NCI-H2029 treated with DMSO at 0.1 percent for 48 hours (cell line): ENCODE data around the gene SIK2.

Experiments
- DNase-seq: peaks from one replicate; lab custom pipeline; 2025; lab: John Stamatoyannopoulos, UW

The SIK2 gene

DNA sequence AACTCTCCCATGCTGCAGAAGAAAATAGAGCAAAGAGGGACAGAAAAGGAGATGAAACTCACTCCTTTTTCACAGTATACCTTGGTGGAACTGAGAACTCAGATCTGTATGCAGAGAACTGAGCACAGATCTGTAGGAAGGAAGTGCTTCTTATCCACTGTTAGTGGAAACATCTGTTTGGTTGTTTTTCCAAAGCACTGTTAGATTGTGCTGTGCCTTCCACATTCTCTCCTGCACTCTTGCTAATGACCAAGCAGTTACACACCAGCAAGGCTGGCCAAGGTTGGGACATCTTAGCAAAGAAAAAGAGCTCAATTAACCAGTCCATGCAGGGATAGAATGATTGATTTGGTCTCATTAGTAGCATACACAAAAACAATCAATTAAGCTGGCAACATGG, 20.1 kb upstream of the SIK2 start:
- no peak for DNase-seq

DNA sequence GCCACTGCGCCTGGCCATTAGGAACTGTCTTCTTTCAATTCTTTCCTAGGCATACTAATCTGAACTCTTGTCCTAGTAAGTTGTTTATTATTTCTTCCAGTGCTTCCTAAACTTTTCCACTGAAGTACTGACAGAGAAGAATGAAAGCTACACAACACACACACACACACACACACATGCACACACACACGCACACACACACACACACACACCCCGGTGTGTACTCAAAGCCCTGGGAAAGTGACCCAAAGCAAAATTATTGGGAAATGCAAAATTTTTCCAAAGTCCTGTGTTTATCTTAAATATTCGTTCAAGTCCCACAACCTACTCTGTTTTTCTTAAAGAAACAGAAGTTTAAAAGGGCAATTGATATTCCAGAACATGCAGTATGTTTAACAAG, 19.4 kb upstream of the SIK2 start:
- DNase-seq = no peak

DNA sequence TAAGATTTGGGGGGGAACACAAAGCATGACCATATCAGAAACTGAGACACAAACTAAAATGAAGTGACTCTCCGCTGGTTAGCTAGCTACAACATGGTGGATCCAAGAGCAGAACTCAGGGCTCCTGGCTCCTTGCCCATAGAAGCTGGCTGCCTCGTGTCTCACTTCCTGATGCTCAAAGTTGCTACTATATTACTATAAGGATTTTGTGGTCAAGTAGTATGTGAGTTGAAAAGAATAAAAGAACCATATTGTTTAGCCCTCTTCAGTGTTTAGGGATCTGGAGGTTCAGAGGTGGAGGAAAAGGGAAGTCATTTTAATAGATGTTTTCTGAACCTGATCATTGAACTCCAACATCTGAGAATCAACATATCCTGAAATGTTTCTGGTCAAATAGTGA, 16.9 kb upstream of the SIK2 start:
- no peak for DNase-seq

- no peak for DNase-seq
Measured at GRCh38 chr11:111586388-111586831, 15.8 kb upstream of the SIK2 start.

GRCh38 chr11:111589114-111589513, 13.1 kb upstream of the SIK2 start:
- DNase-seq = no peak

- DNase-seq = no peak
Measured at GRCh38 chr11:111589886-111590499, 12.3 kb upstream of the SIK2 start.

DNA sequence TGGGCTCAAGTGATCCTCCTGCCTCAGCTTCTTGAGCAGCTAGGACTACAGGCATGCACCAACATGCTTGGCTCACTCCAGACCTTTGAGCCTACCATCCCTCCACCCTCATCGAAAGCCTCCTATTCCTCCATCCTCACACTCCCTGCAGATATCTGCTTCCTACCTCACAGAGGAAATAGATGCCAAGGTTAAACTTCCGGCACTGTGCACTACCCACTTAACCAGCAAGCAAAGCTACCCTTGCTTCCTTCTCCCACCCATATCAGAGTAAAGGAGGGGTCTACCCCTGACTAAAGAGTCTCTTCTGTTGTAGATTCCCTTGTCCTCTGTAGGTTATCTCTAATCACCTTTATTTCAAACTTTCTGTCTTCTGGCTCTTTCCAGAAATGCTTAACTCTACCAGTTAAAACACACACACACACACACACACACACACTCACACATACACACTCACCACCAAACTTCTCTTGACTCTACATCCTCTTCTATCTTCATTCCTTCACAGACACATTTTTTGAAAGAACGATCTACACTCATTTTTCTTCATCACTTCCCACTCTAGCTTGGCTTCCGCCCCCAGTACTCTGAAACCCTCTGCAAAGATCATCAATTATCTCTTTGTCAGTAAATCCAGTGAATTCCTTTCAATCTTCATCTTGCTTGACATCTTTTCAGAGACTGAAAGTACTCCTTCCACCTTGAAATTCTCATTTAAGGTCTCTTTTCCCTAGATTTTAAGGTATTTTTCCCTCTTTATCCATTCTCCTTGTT, 10.9 kb upstream of the SIK2 start:
- DNase-seq = no peak

- no peak for DNase-seq
Measured at GRCh38 chr11:111592491-111592890, 9.8 kb upstream of the SIK2 start.

DNA sequence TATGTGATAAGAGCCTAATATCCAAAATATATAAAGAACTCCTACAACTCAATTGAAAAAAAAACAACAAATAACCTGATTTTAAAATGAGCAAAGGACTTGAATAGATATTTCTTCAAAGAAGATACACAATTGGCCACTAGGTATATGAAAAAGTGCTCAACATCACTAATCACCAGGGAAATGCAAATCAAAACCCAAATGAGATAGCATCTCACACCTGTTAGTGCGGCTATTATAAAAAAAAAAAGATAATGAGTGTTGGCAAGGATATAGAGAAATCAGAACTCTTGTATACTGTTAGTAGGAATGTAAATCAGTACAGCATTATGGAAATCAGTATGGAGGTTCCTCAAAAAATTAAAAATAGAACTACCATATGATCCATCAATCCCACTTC, 5.9 kb upstream of the SIK2 start:
- DNase-seq = no peak

DNA sequence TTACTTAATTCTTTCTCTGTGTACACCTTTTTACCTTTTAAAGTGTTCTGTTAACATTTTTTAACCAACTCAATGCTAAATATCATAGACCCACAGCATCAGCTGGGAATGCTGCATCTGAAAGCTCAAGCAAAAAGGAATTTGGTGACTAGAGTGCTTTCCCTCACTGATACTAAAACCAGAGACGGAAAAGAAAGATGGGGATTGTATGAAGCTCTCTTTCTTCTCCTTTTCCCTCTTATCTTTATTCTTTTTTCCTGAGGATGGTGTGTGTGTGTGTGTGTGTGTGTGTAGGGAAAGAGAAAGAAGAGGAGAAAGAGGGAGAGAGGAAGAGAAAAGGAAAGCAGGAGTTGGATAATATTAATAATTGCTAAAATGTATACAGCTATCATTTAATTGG, 4.1 kb upstream of the SIK2 start:
- DNase-seq = no peak

DNA sequence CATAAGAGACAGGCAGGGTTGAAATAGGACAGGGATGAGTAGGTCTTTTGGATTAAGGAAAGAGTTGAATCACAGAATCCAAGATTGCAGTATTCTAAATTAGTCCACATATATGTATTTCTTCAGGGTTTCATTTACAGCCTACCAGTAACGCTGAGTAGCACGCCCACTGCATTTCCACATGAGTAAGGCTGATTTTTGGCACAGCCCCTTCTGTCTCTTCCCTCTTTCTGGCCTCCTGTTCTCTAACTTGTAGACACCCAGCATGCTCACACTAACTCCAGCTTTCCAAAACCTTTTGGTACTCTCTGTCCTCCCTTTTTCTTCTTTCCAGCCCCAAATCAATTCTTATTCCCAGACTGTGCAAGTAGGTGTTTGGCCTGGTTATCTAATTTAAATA, 3.7 kb upstream of the SIK2 start:
- DNase-seq = no peak

DNA sequence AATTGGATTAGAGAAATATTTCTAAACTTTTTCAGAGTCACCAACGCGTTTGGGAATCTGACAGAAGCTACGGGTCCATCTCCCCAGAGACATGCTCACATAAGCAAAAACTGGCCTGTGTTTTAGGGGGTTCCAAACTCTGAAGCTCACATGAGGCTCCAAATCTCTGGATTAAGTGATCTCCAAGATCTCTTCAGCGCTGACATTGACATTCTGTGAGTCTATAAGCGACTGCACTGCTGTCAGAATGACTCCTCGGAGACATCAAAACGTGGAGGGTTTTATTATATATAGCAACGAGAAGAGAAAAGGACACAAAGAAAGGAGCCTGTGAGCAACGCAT, 642 bp upstream of the SIK2 start:
- no peak for DNase-seq

GRCh38 chr11:111602865-111603610, 789 bp downstream of the SIK2 start:
- DNase-seq = peak; percentile 44

DNA sequence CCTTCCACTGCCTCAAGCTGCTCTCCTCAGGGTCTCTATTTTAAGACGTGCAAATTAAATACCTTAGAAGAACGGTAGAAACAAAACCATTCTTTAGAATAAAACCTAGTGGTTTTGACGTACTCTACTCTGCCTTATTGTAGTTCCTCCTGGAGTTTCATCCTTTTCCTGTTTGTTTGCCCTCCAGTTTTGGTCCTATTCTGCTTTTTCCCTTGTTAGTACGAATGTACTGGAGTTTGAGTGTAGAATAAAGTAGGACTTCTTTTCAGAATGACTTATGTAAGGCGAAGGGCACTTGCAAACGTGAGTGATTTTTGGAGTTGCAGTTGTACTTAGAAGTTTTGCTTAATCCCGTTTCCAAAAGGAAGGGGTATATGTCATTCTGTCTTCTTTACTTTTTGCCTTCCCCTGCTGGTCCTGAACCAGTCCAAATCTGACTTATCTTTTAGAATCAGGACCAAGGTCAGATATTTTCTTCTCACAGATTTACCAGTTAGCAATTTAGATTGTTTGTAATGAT, 1.4 kb downstream of the SIK2 start:
- no peak for DNase-seq

- peak; percentile 62 for DNase-seq
Measured at GRCh38 chr11:111604392-111605009, 2.3 kb downstream of the SIK2 start.

DNA sequence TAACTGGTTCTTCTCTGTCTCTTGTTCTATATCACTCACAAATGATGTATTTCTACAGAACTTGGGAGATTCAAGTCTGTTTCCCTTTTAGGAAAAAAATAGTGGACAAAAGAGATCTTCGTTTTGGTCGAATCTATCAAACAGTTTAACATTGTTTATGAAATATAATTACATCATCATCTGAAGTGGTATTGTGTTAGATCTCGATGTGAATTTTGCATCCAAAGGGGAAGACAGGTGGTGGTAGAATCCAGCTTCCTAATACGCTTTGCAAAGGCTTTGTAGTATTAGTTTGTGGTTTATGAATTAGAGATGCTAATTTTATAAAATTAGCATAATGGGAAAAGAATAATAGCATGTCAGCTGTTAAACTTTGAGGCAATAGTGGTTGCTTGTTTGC, 3.4 kb downstream of the SIK2 start:
- DNase-seq = no peak

GRCh38 chr11:111606986-111607385, 4.7 kb downstream of the SIK2 start:
- no peak for DNase-seq

GRCh38 chr11:111607751-111608150, 5.5 kb downstream of the SIK2 start:
- DNase-seq = no peak

- no peak for DNase-seq
Measured at GRCh38 chr11:111612224-111612623, 10.0 kb downstream of the SIK2 start.

DNA sequence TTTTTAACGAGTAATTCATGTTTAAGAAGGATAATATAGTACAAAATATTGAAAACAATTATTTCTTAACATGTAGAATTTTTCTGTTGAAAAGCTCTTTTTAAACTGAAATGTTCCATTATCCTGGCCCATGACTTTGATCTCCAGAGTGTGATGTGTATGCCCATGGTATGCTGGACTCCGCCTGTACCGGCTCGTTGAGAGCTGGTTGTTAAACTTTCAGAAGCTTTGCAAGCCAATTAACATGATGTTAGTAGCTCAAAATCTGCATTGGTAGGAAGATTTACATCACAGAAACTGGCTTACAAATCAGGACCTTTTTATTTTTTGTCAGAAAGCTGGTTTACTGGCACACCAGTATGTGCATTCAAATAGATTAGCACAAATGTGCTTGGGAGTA, 15.0 kb downstream of the SIK2 start:
- DNase-seq = no peak

DNA sequence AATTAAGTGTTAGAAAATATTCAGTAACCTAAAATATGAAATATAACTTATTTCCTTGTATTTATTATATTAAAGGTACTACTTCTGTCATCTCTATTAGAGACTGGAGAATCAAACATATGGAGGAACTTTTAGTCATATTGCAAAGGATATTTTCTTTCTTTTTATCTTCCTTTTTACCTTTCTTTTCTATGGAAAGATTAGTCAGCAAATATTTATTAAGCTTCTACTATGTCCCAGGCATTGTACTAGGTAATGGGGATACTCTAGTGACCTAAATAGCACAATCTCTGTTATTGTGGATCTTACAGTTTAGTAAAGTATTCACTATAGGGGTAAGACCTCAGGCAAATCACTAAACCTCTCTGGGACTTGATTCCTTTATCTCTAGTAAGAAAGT, 18.3 kb downstream of the SIK2 start:
- DNase-seq = no peak

DNA sequence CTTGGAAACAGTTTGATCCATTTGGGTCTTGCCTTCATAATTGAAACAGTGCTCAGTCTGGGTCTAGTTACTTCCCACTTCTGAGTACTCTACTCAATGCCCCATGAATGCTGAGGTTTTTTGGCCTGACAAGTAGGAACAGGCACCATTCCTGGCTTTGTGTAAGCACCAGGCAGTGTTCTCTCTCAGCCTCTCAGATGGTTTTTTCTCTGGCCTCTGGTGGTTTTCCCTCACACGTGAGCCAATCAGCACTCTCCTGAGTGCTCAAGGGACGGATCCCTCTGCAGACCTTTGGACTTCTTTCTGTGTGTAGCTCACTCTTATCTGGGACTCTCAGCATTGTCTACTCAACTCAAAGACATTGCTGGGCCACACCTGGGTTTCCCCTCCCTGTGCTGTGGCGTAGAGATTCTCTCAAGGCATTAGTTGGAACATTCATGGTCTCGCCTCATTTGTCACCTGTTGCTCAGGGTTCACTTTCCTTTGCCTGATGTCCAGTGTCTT, 21.3 kb downstream of the SIK2 start:
- no peak for DNase-seq
